ENCODE data around the gene TNFRSF1A.

TNFRSF1A gene

DNA sequence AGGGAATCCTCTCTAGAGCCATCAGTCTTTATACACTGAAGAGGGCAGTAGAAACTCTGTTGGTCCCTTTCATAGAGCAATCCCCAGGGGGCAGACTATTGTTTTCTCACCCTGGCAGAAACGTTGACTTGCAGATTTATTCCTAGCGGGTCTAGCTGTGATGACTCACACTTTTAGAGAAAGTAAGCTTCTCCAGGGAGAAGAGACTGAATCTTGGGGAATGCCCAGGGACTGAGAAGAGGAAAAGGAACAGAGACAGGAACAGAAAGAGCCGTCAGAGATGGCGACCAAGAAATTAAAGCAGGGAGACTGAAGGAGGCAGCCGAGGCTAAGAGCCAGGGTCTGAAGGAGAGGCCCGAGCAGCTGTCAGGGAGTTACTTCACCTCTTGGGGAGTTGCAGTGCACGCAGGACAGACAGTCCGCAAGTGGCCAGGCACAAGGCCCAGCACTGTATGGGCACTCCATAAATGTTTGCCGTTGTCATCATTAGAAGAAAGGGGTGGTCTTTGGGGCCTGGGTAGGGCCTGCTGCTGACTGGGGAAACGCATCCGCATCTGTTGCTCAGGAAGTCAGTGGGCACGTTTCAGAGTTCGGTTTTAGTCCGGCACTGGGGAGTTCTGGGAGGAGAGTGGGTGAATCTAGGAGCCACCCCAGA is 18.4 kb downstream of the TNFRSF1A start:
- DNase-seq (ENCODE audit: extremely low spot score) = peak; percentile 65
- no peak for TF ChIP-seq ARNT (IDR thresholded peaks at IDR 0.05)
- TF ChIP-seq FOXM1 (IDR thresholded peaks at IDR 0.05; ENCODE audit: borderline replicate concordance) = no peak
- CTCF ChIA-PET = interaction anchor here (0.8 to 1.9 kb wide), 6 partner anchors 12 to 142 kb away, joined by 3 to 7 read pairs (median 4); no protein-coding TSS in a partner anchor
- POLR2A ChIA-PET = interaction anchor here (0.7 to 1.6 kb wide), 4 partner anchors 11 to 48 kb away, joined by 4 to 8 read pairs (median 6); no protein-coding TSS in a partner anchor

DNA sequence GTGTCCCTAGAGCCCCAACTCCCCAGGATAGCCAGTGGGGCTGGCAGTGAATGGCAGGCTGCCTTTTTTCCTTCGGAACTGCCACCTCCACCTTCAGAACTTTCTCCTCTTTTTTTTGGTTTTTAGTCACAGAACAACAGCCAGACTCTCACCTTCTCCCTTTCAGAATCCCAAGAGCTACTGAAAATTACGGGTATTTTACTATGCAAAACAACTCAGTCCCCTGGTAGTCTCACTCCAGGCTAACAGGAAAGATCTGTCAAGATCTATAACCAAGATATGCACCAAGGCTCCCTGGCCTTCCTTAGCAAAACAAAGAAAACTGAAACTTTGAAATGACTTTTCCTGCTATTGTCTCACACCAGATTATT is 18.9 kb downstream of the TNFRSF1A start:
- no peak for DNase-seq (ENCODE audit: extremely low spot score)
- ChIA-PET POLR2A (interaction anchor here (0.7 to 1.6 kb wide), 5 partner anchors 10 to 122 kb away, joined by 3 to 8 read pairs (median 5); partner anchors contain the start of gene CD9), CTCF (interaction anchor here (0.8 to 1.9 kb wide), 8 partner anchors 13 to 285 kb away, joined by 3 to 7 read pairs (median 4); no protein-coding TSS in a partner anchor)
- no peak for TF ChIP-seq CTBP1 (IDR thresholded peaks at IDR 0.05; ENCODE audit: borderline replicate concordance)
- TF ChIP-seq L3MBTL2 (conservative IDR thresholded peaks at IDR 0.05) = no peak
- TF ChIP-seq FOXM1 (IDR thresholded peaks at IDR 0.05; ENCODE audit: borderline replicate concordance) = no peak
- no peak for TF ChIP-seq FOXA1 (IDR thresholded peaks at IDR 0.05)
- no peak for TF ChIP-seq BHLHE40 (IDR thresholded peaks at IDR 0.05; ENCODE audit: borderline replicate concordance)
- no peak for TF ChIP-seq ELF4 (IDR thresholded peaks at IDR 0.05)
- no peak for TF ChIP-seq SP1 (IDR thresholded peaks at IDR 0.05)

DNA sequence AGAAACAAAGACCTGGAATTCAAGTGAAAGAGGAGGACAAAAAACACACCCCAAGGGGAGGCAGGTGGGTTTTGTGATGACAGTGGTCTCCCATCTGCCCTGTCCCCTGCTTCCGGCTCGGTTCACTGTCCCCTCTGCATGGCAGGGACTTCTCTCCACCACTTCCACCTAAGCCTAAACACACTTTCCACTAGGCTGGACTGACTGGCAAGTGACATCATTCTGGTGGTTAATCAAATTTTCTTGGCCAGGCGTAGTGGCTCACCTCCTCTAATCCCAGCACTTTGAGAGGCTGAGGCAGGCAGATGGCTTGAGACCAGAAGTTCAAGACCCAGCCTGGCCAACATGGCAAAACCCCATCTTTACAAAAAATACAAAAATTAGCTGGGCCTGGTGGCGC is 19.5 kb downstream of the TNFRSF1A start:
- CTCF ChIA-PET = interaction anchor here (0.7 to 1.9 kb wide), 8 partner anchors 10 to 285 kb away, joined by 3 to 7 read pairs (median 4); no protein-coding TSS in a partner anchor
- no peak for TF ChIP-seq CTBP1 (IDR thresholded peaks at IDR 0.05; ENCODE audit: borderline replicate concordance)
- no peak for TF ChIP-seq LEF1 (IDR thresholded peaks at IDR 0.05; ENCODE audit: borderline replicate concordance)
- no peak for TF ChIP-seq FOXA1 (IDR thresholded peaks at IDR 0.05)
- no peak for TF ChIP-seq ARNT (IDR thresholded peaks at IDR 0.05)
- no peak for TF ChIP-seq FOXK2 (IDR thresholded peaks at IDR 0.05)
- no peak for TF ChIP-seq NFRKB (IDR thresholded peaks at IDR 0.05)
- TF ChIP-seq SUZ12 (IDR thresholded peaks at IDR 0.05) = no peak
- TF ChIP-seq FOXM1 (IDR thresholded peaks at IDR 0.05; ENCODE audit: borderline replicate concordance) = no peak
- no peak for TF ChIP-seq ELF4 (IDR thresholded peaks at IDR 0.05)
- no peak for TF ChIP-seq ZNF384 (IDR thresholded peaks at IDR 0.05)
- no peak for TF ChIP-seq HDGF (IDR thresholded peaks at IDR 0.05; ENCODE audit: borderline replicate concordance)
- TF ChIP-seq TARDBP (IDR thresholded peaks at IDR 0.05) = no peak
- TF ChIP-seq L3MBTL2 (conservative IDR thresholded peaks at IDR 0.05) = no peak
- POLR2A ChIA-PET = interaction anchor here (0.7 to 1.6 kb wide), 5 partner anchors 10 to 148 kb away, joined by 3 to 8 read pairs (median 5); partner anchors contain the start of genes CD9 and VAMP1
- DNase-seq (ENCODE audit: extremely low spot score) = no peak

DNA sequence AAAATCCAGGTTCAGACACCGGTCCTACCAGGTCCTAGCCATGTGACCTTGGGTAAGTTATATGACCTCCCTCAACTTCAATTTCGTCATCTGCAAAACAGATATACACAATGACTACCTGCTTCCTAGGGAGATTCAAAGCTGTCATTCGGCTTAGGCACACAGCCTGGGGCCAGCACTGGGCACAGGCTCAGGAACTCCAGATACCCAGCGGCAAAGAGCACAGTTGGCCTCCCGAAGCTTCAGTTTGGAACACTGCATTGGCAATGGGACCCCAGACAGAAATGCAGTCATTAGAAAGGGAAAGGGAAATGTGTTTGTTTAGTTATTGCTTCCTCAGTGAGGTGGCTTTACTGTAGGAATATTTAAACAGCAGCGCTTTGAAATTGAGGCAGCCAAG is 20.0 kb downstream of the TNFRSF1A start:
- no peak for TF ChIP-seq NFRKB (IDR thresholded peaks at IDR 0.05)
- TF ChIP-seq BHLHE40 (IDR thresholded peaks at IDR 0.05; ENCODE audit: borderline replicate concordance) = no peak
- TF ChIP-seq FOXA1 (IDR thresholded peaks at IDR 0.05) = no peak
- TF ChIP-seq ELF4 (IDR thresholded peaks at IDR 0.05) = no peak
- no peak for TF ChIP-seq FOXK2 (IDR thresholded peaks at IDR 0.05)
- TF ChIP-seq SUZ12 (IDR thresholded peaks at IDR 0.05) = no peak
- TF ChIP-seq HDGF (IDR thresholded peaks at IDR 0.05; ENCODE audit: borderline replicate concordance) = no peak
- no peak for TF ChIP-seq LEF1 (IDR thresholded peaks at IDR 0.05; ENCODE audit: borderline replicate concordance)
- no peak for TF ChIP-seq SP1 (IDR thresholded peaks at IDR 0.05)
- TF ChIP-seq CTBP1 (IDR thresholded peaks at IDR 0.05; ENCODE audit: borderline replicate concordance) = no peak
- no peak for TF ChIP-seq L3MBTL2 (conservative IDR thresholded peaks at IDR 0.05)
- TF ChIP-seq ZNF384 (IDR thresholded peaks at IDR 0.05) = no peak
- TF ChIP-seq FOXM1 (IDR thresholded peaks at IDR 0.05; ENCODE audit: borderline replicate concordance) = no peak
- TF ChIP-seq, protein P1, sequence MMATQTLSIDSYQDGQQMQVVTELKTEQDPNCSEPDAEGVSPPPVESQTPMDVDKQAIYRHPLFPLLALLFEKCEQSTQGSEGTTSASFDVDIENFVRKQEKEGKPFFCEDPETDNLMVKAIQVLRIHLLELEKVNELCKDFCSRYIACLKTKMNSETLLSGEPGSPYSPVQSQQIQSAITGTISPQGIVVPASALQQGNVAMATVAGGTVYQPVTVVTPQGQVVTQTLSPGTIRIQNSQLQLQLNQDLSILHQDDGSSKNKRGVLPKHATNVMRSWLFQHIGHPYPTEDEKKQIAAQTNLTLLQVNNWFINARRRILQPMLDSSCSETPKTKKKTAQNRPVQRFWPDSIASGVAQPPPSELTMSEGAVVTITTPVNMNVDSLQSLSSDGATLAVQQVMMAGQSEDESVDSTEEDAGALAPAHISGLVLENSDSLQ (IDR thresholded peaks at IDR 0.05) = no peak
- ChIA-PET CTCF (interaction anchor here (0.7 to 1.7 kb wide), 3 partner anchors 10 to 15 kb away, joined by 3 to 6 read pairs (median 4); no protein-coding TSS in a partner anchor), POLR2A (interaction anchor here (1.0 to 1.1 kb wide), 2 partner anchors 18 to 149 kb away, joined by 3 read pairs; partner anchors contain the start of gene VAMP1)
- no peak for DNase-seq (ENCODE audit: extremely low spot score)

DNA sequence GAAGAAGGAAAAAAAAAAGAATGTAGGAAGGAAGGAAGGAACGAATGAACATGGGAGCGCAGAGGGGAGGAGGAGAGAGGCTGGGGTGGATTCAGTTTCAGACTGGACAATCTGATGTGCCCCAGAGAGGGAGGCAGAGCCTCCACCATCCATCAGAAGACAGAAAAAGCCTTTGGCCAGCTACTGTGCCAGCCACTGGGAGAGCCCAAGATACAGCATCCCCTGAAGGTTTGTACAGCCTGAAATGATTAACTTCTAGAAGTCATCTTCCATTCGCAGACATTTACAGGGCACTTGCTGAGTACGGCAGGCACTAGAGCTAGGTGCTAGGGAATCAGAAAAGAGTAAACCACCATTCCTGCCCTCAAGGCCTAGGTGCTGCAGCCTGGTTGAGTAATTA is 22.4 kb downstream of the TNFRSF1A start:
- POLR2A ChIA-PET = interaction anchor here (0.9 to 1.2 kb wide), 4 partner anchors 17 to 174 kb away, joined by 3 to 5 read pairs (median 4); partner anchors contain the start of genes MRPL51 and VAMP1
- no peak for DNase-seq (ENCODE audit: extremely low spot score)
- TF ChIP-seq ARNT (IDR thresholded peaks at IDR 0.05) (no peak), HDGF (IDR thresholded peaks at IDR 0.05; ENCODE audit: borderline replicate concordance) (no peak), FOXA1 (IDR thresholded peaks at IDR 0.05) (no peak), TARDBP (IDR thresholded peaks at IDR 0.05) (no peak), FOXM1 (IDR thresholded peaks at IDR 0.05; ENCODE audit: borderline replicate concordance) (no peak), CTBP1 (IDR thresholded peaks at IDR 0.05; ENCODE audit: borderline replicate concordance) (no peak), SUZ12 (IDR thresholded peaks at IDR 0.05) (no peak), LEF1 (IDR thresholded peaks at IDR 0.05; ENCODE audit: borderline replicate concordance) (no peak), FOXK2 (IDR thresholded peaks at IDR 0.05) (no peak), L3MBTL2 (conservative IDR thresholded peaks at IDR 0.05) (no peak)
- TF ChIP-seq, protein P1 (IDR thresholded peaks at IDR 0.05) = no peak
- CTCF ChIA-PET = interaction anchor here (0.7 to 1.3 kb wide), 2 partner anchors 146 to 218 kb away, joined by 3 read pairs; no protein-coding TSS in a partner anchor

DNA sequence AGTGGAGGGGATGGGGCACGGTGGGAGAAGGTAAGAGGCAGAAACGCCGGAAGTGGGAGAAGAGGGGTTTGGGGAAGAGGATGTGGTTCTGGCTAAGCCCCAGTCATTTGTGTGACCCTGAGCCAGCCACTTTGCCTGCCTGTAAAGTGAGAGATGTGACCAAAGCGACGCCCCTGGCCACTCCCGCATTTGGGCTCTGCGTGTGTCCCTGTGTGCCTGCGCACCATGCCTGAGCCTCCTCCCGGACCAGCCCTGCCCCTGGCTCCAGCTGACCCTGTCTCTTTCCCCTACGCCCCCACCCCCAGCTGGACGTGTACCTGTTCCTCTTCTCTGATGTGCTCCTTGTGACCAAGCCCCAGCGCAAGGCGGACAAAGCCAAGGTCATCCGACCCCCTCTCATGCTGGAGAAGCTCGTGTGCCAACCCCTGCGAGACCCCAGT is 23.4 kb downstream of the TNFRSF1A start:
- POLR2A ChIA-PET = no interaction called here
- no peak for DNase-seq (ENCODE audit: extremely low spot score)
- CTCF ChIA-PET = interaction anchor here (1.3 kb wide), 1 partner anchor 219 kb away, joined by 3 read pairs; no protein-coding TSS in a partner anchor
- no peak for TF ChIP-seq ELF4 (IDR thresholded peaks at IDR 0.05)
- no peak for TF ChIP-seq ZNF384 (IDR thresholded peaks at IDR 0.05)
- no peak for TF ChIP-seq ARNT (IDR thresholded peaks at IDR 0.05)
